CD4-positive, alpha-beta T cell treated with Interleukin-1 beta for 1 hour (primary cell): ENCODE data around the gene MID1.

Experiments
- DNase-seq, 2 donors: peaks; one replicate each; pipeline ENCODE4 v3.0.0-alpha.2; 2020 to 2022

Gene MID1

DNA sequence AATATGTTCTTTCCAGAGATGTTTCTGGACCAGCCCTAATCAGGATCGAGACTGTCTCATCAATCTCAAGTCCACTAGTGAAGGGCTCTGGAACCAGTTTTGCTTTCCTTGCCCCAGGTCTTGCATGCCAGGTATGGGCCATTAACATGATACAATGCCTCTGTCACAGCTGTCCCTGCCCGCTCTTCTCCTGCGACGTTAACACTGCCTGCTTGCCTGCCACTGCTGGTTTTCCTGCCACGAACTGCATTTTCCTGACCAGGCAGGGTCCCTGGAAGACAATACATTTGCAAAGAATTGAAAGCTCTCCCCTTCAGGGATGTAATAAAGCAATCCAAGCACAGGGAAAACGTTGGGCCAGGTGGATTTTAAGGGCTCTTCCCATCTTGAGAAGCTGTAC, 200.3 kb downstream of the MID1 start:
- no peak for DNase-seq

DNA sequence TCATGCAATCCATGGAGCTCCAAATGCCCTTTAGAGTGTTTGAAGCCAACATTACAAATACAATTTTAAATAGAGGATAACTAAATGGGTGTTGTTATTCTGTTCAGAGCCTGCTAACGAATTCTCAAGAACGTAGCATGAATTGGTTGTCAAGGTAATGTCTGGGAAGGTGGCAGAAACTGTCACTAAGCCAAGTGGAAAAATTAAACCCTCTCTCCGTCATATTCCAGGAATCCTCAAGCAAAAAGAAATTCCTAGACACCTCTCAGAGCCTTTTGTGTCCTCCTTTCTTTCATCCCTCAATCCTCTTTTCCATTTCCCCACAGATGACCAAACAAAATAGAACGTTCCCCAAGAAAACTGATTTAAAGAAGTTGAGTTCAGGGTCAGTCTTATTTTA, 204.0 kb downstream of the MID1 start:
- no peak for DNase-seq

DNA sequence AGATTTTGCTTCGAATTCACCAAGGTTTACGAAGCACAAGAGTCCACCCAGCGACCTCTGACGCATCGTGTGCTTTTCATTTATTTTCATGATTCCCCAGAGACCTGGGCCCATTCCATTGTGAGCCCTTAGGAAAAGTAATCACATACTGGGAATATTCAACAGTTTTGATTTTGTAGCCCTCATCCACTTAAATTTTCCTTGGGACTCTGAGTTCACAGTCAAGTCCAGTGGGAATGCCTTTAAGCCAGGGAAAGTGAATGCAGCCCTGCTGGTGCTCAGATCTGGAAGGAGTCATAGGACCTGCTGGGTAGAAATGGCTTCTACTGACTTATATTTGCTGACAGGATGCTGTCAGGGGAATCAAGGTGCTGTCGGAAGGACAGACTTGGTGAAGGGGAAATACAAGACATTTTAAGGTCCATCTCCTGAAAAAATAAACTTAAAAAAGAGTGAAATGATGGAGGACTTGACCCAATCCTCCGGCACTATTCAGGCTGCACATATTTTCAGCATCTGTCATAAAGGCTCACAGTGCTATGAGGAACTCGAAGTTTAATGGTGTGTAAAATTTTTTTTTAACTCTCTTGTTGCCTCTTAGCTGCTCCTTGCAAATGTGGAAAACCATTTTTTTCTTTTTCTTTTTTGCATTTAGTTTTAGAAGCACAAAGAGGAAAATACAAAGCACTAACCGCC, 204.9 kb downstream of the MID1 start:
- no peak for DNase-seq

DNA sequence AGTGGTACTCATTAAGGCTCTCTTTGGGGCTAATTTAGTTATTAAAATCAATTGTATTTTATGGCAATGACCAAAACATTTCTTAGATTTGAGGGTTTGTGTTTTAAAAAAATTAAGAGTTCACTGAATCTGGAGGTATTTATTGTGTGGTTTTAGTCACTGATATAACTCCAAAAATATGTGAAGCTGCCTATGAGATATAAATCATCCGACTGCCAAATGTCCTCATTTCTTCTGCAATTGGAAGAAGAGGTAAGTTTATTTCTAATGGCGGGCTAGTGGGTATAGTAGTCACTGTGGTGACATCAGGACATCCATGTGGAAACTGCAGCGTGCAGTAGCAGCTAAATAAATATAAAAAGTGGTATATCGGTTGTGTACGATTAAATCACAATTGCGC, 205.5 kb downstream of the MID1 start:
- DNase-seq = no peak

DNA sequence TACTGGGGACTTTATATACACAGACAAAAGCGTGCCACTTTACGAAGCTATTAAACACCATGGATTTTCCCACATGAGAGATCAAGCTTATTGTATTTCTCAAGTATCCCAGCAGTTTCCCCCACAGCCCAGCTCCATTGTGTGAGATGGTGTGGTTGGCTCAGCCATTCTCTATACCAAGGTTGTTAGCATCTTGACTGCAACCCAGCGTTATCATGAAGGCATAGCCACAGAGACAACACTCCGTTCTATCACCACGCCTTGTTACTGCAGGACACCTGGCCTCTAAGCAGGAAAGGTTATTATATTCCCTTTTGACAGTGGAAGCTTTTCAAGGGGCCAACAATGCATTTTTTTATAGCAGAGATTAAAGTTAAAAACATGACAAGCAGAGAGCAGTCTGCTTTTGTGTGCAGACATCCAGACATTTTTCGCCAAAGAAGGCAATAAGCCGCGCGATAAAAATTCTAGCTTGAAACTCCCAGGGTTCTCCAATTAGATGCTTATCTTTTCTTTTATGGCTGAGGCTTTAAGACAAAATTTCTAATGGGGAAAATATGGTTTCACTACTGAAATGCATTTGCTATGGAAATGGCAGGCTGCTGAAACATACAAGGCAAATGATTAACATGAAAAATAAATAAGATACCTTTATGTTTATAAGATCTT, 206.1 kb downstream of the MID1 start:
- no peak for DNase-seq

DNA sequence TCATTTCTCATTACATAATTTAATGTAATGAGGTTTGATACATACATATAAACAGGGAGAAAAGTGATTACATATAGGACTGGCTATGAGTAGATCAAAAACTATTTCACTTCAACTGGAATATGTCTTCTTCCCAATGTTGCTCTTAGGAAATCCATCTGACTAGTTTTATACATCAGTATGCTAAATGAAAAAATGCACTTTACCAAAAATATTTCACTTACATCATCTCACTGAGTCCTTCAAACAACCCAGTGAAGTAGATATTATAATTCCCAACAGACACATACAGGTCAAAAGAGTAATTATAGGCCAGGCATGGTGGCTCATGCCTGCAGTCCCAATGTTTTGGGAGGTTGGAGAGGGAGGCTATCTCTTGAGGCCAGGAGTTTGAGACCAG, 215.9 kb downstream of the MID1 start:
- DNase-seq = no peak

DNA sequence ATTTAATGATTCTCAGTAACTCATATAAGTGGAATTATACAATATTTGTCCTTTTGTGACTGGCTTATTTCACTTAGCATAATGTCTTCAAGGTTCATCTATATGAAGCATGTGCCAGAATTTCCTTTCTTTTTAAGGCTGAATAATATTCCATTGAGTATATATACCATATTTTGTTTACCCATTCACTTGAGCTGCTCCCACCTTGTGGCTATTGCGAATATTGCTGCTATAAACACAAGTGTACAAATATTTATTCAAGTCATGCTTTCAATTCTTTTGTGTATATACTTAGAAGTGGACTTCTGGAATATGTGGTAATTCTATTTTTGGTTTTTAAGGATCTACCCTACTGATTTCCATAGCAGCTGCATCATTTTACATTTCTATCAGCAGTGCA, 219.1 kb downstream of the MID1 start:
- no peak for DNase-seq

DNA sequence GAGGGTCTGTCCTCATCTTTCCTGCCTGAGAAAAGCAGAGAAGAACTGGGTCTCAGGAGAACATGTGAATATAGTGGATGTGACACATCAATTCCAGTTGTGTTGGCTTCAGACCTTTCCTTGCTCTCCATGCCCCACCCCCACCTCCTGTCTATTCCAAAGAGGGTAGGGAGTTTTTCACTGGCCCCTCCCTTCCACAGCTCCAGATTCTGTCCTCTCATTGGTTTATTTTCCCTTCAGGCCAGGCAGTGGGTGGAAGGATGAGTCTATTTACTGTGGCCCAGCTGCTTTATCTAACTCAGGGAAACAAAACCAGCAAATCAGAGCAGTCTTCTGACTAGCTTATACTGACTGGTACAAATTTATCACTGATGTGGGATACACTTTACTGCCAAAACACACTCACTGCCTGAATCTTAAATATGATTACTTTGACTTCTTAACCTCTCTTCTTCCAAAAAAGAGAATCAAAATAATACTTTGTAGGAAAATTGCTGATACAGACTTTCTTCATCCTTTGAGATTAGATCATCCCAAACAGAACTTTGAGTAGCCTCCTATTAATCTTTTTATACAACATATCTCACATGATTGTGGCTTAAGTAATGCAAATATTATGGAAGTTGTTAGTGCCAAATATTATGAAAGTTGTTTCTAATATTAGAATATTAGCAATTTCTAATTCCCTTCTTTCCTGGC, 221.2 kb downstream of the MID1 start:
- DNase-seq = no peak

DNA sequence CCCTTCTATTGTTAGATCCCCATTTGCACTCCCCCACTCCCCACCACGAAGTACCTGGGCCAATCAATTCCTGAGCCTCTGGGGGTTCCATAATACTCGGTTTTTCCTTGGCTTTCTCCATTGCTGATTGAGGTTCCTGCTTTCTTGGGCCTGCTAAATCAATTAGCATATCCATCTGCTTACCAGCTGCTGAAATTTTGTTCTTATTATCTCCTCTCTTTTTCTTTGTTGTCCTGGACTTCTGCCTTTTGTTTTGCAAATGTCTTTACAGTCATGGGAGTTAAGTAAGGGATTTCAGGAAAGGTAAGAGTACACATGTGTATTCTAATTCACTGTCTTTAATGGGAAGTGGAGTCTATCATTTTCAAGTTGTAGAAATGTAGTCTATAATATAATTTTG, 222.2 kb downstream of the MID1 start:
- no peak for DNase-seq

DNA sequence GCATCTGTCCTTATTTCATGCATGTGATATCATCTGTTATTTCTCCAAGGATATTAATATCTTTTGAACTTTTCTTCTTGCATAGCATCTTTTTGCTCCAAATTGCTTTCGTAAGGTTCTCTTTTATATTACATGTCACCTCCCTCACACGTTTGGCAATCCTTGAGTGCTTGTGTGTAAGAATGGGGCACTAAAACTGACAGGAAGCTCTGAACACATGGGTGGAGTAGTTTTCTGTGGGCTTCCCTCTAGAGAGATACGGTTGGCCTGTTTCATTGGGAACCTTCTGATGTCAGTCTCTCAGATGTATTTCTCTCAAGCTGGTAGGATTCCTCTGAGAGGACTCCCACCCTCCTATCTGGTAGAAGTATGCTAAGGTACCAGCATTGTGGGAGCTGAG, 223.0 kb downstream of the MID1 start:
- no peak for DNase-seq

DNA sequence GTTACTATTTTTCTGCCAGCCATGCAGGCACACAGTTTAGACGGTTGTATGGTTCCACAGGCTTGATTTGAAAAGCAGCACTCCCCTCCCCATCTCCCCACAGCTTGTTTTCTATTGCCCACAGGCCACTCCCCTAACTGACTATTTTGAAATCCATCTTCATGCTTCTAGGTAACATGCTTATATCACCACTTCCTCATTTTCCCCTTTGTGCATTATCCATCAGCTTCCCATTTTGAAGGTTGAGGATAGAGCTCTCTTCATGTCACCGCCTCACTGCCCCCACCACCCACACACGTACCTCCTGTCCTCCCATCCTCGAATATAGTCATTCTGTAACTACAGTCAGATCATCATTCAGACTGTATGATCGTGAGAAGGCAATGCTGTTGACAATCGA, 224.7 kb downstream of the MID1 start:
- no peak for DNase-seq
